Measurements from ENCODE around the gene GRID1. TPM values are rescaled to one million over a fixed set of nuclear protein-coding genes. Genes with fewer than 3 reads are reported as not detected.
A peak's percentile ranks its signal among the peaks of the same experiment; 100 is the strongest.
"Not testable (repeated sequence)": the region's sequence is repeated elsewhere in the genome, so short reads cannot be mapped to it uniquely, and the experiment has no call there.

Gene GRID1
- total RNA-seq, 1 experiment from 2014 or later = 0.07 TPM

- Histone ChIP-seq H3K27ac (ENCODE audit: low read length) (no peak overlapping the region), H3K9ac (ENCODE audit: low read length) (no peak overlapping the region), H3K9me2 (replicated peaks; ENCODE audit: insufficient read depth, low read length) (no peaks in the 10 kb centered on the region), H2AFZ (ENCODE audit: low read length) (no peak overlapping the region), H3K4me3 (ENCODE audit: low read length) (no peak overlapping the region), H3K79me2 (ENCODE audit: low read length) (no peaks in the 10 kb centered on the region), H3K4me2 (ENCODE audit: low read depth, low read length, poor library complexity, severe bottlenecking) (no peak overlapping the region), H3K27me3 (ENCODE audit: low read length) (no peaks in the 10 kb centered on the region), H4K20me1 (ENCODE audit: insufficient read depth, low read depth, low read length) (no peaks in the 10 kb centered on the region), H3K9me3 (ENCODE audit: low read length) (no peaks in the 10 kb centered on the region), H3K36me3 (ENCODE audit: insufficient read depth, low read length) (no peaks in the 10 kb centered on the region), H3K4me1 (ENCODE audit: low read length) (no peaks in the 10 kb centered on the region)
- no peak for DNase-seq
These were observed 333.0 kb downstream of the GRID1 start for GRCh38 chr10:86033581-86033980.

GRCh38 chr10:86032087-86032486, 334.5 kb downstream of the GRID1 start:
- H4K20me1 ChIP-seq (ENCODE audit: insufficient read depth, low read depth, low read length); H3K79me2 ChIP-seq (ENCODE audit: low read length); H3K27ac ChIP-seq (ENCODE audit: low read length); H3K9me3 ChIP-seq (ENCODE audit: low read length); DNase-seq; H3K9ac ChIP-seq (ENCODE audit: low read length); H2AFZ ChIP-seq (ENCODE audit: low read length); H3K4me1 ChIP-seq (ENCODE audit: low read length); H3K27me3 ChIP-seq (ENCODE audit: low read length); H3K4me2 ChIP-seq (ENCODE audit: low read depth, low read length, poor library complexity, severe bottlenecking); H3K4me3 ChIP-seq (ENCODE audit: low read length); H3K36me3 ChIP-seq (ENCODE audit: insufficient read depth, low read length); H3K9me2 ChIP-seq (replicated peaks; ENCODE audit: insufficient read depth, low read length): not testable (repeated sequence)

GRCh38 chr10:86030312-86030711, 336.3 kb downstream of the GRID1 start:
- no peak overlapping the region for H3K27ac ChIP-seq (ENCODE audit: low read length)
- no peak overlapping the region for H3K4me3 ChIP-seq (ENCODE audit: low read length)
- H4K20me1 ChIP-seq (ENCODE audit: insufficient read depth, low read depth, low read length) = no peaks in the 10 kb centered on the region
- no peak for DNase-seq
- no peak overlapping the region for H3K4me2 ChIP-seq (ENCODE audit: low read depth, low read length, poor library complexity, severe bottlenecking)
- H3K27me3 ChIP-seq (ENCODE audit: low read length) = no peaks in the 10 kb centered on the region
- no peaks in the 10 kb centered on the region for H3K9me3 ChIP-seq (ENCODE audit: low read length)
- no peaks in the 10 kb centered on the region for H3K36me3 ChIP-seq (ENCODE audit: insufficient read depth, low read length)
- H3K4me1 ChIP-seq (ENCODE audit: low read length) = peaks cover 4% of the 10 kb centered on the region
- no peak overlapping the region for H3K9ac ChIP-seq (ENCODE audit: low read length)
- H3K79me2 ChIP-seq (ENCODE audit: low read length) = no peaks in the 10 kb centered on the region
- no peak overlapping the region for H2AFZ ChIP-seq (ENCODE audit: low read length)
- no peaks in the 10 kb centered on the region for H3K9me2 ChIP-seq (replicated peaks; ENCODE audit: insufficient read depth, low read length)

GRCh38 chr10:86027346-86027745, 339.2 kb downstream of the GRID1 start:
- DNase-seq = no peak
- Histone ChIP-seq H4K20me1 (ENCODE audit: insufficient read depth, low read depth, low read length) (no peaks in the 10 kb centered on the region), H3K9ac (ENCODE audit: low read length) (no peak overlapping the region), H3K27ac (ENCODE audit: low read length) (no peak overlapping the region), H3K4me3 (ENCODE audit: low read length) (no peak overlapping the region), H3K79me2 (ENCODE audit: low read length) (no peaks in the 10 kb centered on the region), H3K4me1 (ENCODE audit: low read length) (peaks cover 27% of the 10 kb centered on the region), H3K9me2 (replicated peaks; ENCODE audit: insufficient read depth, low read length) (no peaks in the 10 kb centered on the region), H3K27me3 (ENCODE audit: low read length) (no peaks in the 10 kb centered on the region), H3K9me3 (ENCODE audit: low read length) (no peaks in the 10 kb centered on the region), H3K36me3 (ENCODE audit: insufficient read depth, low read length) (no peaks in the 10 kb centered on the region), H2AFZ (ENCODE audit: low read length) (no peak overlapping the region), H3K4me2 (ENCODE audit: low read depth, low read length, poor library complexity, severe bottlenecking) (no peak overlapping the region)

GRCh38 chr10:86025509-86025908, 341.1 kb downstream of the GRID1 start:
- Histone ChIP-seq H3K36me3 (ENCODE audit: insufficient read depth, low read length) (no peaks in the 10 kb centered on the region), H3K4me2 (ENCODE audit: low read depth, low read length, poor library complexity, severe bottlenecking) (no peak overlapping the region)

GRCh38 chr10:86024281-86025041, 342.1 kb downstream of the GRID1 start:
- no peaks in the 10 kb centered on the region for H4K20me1 ChIP-seq (ENCODE audit: insufficient read depth, low read depth, low read length)
- no peak overlapping the region for H2AFZ ChIP-seq (ENCODE audit: low read length)
- peak overlapping the region; percentile 72 for H3K27ac ChIP-seq (ENCODE audit: low read length)
- DNase-seq = peak; percentile 56
- H3K27me3 ChIP-seq (ENCODE audit: low read length) = no peaks in the 10 kb centered on the region
- no peak overlapping the region for H3K9ac ChIP-seq (ENCODE audit: low read length)
- no peaks in the 10 kb centered on the region for H3K79me2 ChIP-seq (ENCODE audit: low read length)
- H3K9me3 ChIP-seq (ENCODE audit: low read length) = no peaks in the 10 kb centered on the region
- H3K4me3 ChIP-seq (ENCODE audit: low read length) = no peak overlapping the region
- no peaks in the 10 kb centered on the region for H3K9me2 ChIP-seq (replicated peaks; ENCODE audit: insufficient read depth, low read length)
- peaks cover 42% of the 10 kb centered on the region for H3K4me1 ChIP-seq (ENCODE audit: low read length)
- H3K4me2 ChIP-seq (ENCODE audit: low read depth, low read length, poor library complexity, severe bottlenecking) = peak overlapping the region; percentile 29
- H3K36me3 ChIP-seq (ENCODE audit: insufficient read depth, low read length) = no peaks in the 10 kb centered on the region

More at GRCh38 chr10:86025509-86025908, 341.1 kb downstream of the GRID1 start:
- Histone ChIP-seq H2AFZ (ENCODE audit: low read length) (no peak overlapping the region), H3K4me1 (ENCODE audit: low read length) (peaks cover 32% of the 10 kb centered on the region), H3K9me3 (ENCODE audit: low read length) (no peaks in the 10 kb centered on the region), H4K20me1 (ENCODE audit: insufficient read depth, low read depth, low read length) (no peaks in the 10 kb centered on the region), H3K9ac (ENCODE audit: low read length) (no peak overlapping the region), H3K79me2 (ENCODE audit: low read length) (no peaks in the 10 kb centered on the region), H3K9me2 (replicated peaks; ENCODE audit: insufficient read depth, low read length) (no peaks in the 10 kb centered on the region), H3K4me3 (ENCODE audit: low read length) (no peak overlapping the region), H3K27me3 (ENCODE audit: low read length) (no peaks in the 10 kb centered on the region), H3K27ac (ENCODE audit: low read length) (no peak overlapping the region)
- no peak for DNase-seq

- Histone ChIP-seq H3K27ac (ENCODE audit: low read length) (peak overlapping the region; percentile 72), H3K79me2 (ENCODE audit: low read length) (no peaks in the 10 kb centered on the region), H3K36me3 (ENCODE audit: insufficient read depth, low read length) (no peaks in the 10 kb centered on the region), H3K9me2 (replicated peaks; ENCODE audit: insufficient read depth, low read length) (no peaks in the 10 kb centered on the region), H3K27me3 (ENCODE audit: low read length) (no peaks in the 10 kb centered on the region), H4K20me1 (ENCODE audit: insufficient read depth, low read depth, low read length) (no peaks in the 10 kb centered on the region), H3K9me3 (ENCODE audit: low read length) (no peaks in the 10 kb centered on the region), H3K9ac (ENCODE audit: low read length) (no peak overlapping the region), H2AFZ (ENCODE audit: low read length) (no peak overlapping the region), H3K4me3 (ENCODE audit: low read length) (no peak overlapping the region), H3K4me2 (ENCODE audit: low read depth, low read length, poor library complexity, severe bottlenecking) (peak overlapping the region; percentile 6), H3K4me1 (ENCODE audit: low read length) (peaks cover 48% of the 10 kb centered on the region)
- no peak for DNase-seq
These were observed 342.7 kb downstream of the GRID1 start for GRCh38 chr10:86023931-86024280.

GRCh38 chr10:86023336-86023735, 343.3 kb downstream of the GRID1 start:
- Histone ChIP-seq H3K4me2 (ENCODE audit: low read depth, low read length, poor library complexity, severe bottlenecking) (no peak overlapping the region), H4K20me1 (ENCODE audit: insufficient read depth, low read depth, low read length) (no peaks in the 10 kb centered on the region), H3K4me1 (ENCODE audit: low read length) (peaks cover 53% of the 10 kb centered on the region), H3K36me3 (ENCODE audit: insufficient read depth, low read length) (no peaks in the 10 kb centered on the region), H3K27me3 (ENCODE audit: low read length) (no peaks in the 10 kb centered on the region), H3K9ac (ENCODE audit: low read length) (no peak overlapping the region), H3K27ac (ENCODE audit: low read length) (peak overlapping the region; percentile 72), H3K4me3 (ENCODE audit: low read length) (no peak overlapping the region), H3K9me3 (ENCODE audit: low read length) (no peaks in the 10 kb centered on the region), H3K9me2 (replicated peaks; ENCODE audit: insufficient read depth, low read length) (no peaks in the 10 kb centered on the region), H2AFZ (ENCODE audit: low read length) (no peak overlapping the region), H3K79me2 (ENCODE audit: low read length) (no peaks in the 10 kb centered on the region)
- DNase-seq = no peak

Measured in Karpas-422 (cell line).